ENCODE results near the gene ZDHHC19. TPM values are rescaled to one million over a fixed set of nuclear protein-coding genes. Genes with fewer than 3 reads are reported as not detected.
"Not testable (repeated sequence)": the region's sequence is repeated elsewhere in the genome, so short reads cannot be mapped to it uniquely, and the experiment has no call there.

ZDHHC19 gene
- not detected for total RNA-seq

DNA sequence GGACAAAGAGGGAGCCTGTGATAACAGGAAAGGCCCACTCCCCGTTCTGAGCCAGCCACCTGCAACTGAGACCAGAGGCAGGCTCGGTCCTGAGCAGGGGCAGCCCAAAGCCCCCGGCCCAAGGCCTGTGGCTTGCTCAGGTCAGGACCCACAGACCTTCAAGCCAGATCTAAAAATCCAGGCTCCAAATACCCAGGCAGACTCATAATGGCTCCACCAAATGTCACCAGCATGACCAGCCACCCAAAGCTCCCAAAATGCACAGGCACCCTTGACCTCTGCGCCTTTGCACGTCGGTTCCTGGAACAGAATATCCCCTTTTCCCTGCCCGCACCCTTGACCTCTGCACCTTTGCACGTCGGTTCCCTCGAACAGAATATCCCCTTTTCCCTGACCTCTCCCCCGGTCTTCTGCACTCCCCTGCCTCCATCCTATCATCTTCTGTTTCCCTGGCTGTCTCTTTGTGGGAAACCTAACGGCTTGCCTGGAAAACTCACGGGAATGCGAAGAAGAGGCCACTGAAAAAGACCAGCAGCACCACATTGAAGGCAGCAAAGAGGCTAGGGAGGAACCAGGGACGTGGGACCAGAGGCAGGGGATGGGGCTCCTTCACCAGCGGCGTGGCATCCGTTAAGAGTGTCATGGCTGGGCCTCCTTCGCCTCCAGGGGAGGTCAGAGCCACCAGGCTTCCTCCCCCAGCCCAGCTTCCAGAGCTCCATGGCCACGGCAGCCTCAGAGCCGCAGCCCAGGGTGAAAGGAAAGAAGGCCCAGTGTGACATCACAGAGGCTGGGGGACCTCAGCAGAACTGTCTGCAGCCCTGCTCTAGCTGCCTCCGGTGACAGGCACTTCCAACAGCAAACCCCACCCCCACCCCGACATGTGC is at the start of gene ZDHHC19:
TSS of gene ZDHHC19 (minus strand) at position 728 of the 884 bp plus-strand sequence. CDS start at position 643, 85 bp downstream.
- intact Hi-C loops (cut with micrococcal nuclease), result no loop called here
- CTCF ChIA-PET, result no interaction called here
- no peak for DNase-seq
- H3K4me1 Mint-ChIP-seq (ENCODE audit: low read depth), result peaks cover 10% of the 10 kb centered on the region
- no peaks in the 10 kb centered on the region for H3K36me3 Mint-ChIP-seq (ENCODE audit: low read depth)
- H3K9me3 Mint-ChIP-seq, result no peaks in the 10 kb centered on the region
- no peak within 1 kb of the TSS for H3K27ac Mint-ChIP-seq
- H3K27me3 Mint-ChIP-seq (ENCODE audit: low read depth), result no peaks in the 10 kb centered on the region
- H3K4me3 Mint-ChIP-seq, result no peak within 1 kb of the TSS

DNA sequence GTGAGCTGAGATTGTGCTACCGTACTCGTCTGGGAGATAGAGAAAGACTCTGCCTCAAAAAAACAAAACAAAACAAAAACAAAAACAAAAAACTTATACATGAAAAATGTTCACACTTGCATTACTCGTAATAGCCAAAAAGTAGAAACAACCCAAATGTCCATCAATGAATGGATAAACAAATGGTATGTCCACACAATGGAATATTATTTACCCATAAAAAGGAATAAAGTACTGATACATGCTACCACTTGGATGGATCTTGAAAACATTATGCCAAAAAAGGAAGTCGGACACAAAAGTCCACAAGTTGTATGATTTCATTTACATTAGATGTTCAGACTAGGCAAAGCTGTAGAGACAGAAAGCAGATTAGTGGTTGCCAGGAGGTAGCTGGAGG is 49.6 kb upstream of the ZDHHC19 start:
- H3K4me3 Mint-ChIP-seq, result no peak overlapping the region
- H3K27me3 Mint-ChIP-seq (ENCODE audit: low read depth), result no peaks in the 10 kb centered on the region
- peaks cover 2% of the 10 kb centered on the region for H3K4me1 Mint-ChIP-seq (ENCODE audit: low read depth)
- no peak overlapping the region for H3K27ac Mint-ChIP-seq
- intact Hi-C loops (cut with micrococcal nuclease), result no loop called here
- no peak for DNase-seq
- H3K36me3 Mint-ChIP-seq (ENCODE audit: low read depth), result peaks cover 5% of the 10 kb centered on the region
- CTCF ChIA-PET, result no interaction called here
- no peaks in the 10 kb centered on the region for H3K9me3 Mint-ChIP-seq

GRCh38 chr3:196255776-196256175 is 44.6 kb upstream of the ZDHHC19 start:
- no peak overlapping the region for H3K27ac Mint-ChIP-seq
- H3K4me1 Mint-ChIP-seq (ENCODE audit: low read depth), result peaks cover 1% of the 10 kb centered on the region

DNA sequence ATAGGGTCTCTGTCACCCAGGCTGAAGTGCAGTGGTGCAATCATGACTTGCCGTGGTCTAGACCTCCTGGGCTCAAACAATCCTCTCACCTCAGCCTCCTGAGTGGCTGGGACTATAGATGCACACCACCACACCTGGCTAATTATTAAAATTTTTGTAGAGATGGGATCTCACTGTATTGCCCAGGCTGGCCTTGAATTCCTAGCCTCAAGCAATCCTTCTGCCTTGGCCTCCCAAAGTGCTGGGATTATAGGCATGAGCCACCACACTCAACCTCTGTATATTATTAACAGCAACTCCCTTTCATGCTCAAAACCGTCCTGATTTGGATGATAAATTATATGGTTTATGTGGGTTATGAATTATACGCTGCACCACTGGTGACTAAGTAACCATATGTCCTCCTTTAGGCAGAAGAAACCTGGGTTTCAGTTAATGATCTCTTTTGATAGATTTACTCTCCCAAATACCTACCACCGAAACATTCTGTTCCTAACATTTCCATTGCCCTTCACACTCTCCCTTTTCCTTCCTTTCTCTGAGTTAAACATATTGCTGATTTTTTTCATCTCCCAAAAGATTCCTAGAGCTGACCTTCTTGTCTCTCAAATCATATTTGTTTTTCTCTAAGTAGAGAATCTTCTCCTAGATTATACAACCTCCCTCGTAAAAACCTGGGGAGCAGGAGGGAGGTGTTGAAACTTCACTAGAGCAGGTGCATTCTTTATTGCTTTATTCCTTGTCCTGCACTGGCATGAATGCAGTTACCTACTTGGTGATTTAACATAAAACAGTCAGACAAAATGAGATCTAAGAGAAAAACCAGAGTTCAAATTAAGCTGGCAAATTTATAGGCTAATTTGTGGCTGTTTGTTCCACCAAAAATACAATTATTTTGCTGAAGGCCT is 43.4 kb upstream of the ZDHHC19 start:
- Mint-ChIP-seq H3K4me1 (ENCODE audit: low read depth) (peaks cover 1% of the 10 kb centered on the region), H3K27me3 (ENCODE audit: low read depth) (no peaks in the 10 kb centered on the region), H3K9me3 (no peaks in the 10 kb centered on the region), H3K36me3 (ENCODE audit: low read depth) (no peaks in the 10 kb centered on the region), H3K27ac (no peak overlapping the region), H3K4me3 (no peak overlapping the region)
- CTCF ChIA-PET, result interaction anchor here (0.6 to 2.7 kb wide), 8 partner anchors 18 to 264 kb away, joined by 3 to 14 read pairs (median 3); partner anchors contain the start of gene UBXN7
- DNase-seq, result no peak
- intact Hi-C loops (cut with micrococcal nuclease), result loop anchor here (5.0 kb wide), 1 partner anchor 178 kb away; the partner anchor contains the start of gene UBXN7

More at GRCh38 chr3:196255776-196256175, 44.6 kb upstream of the ZDHHC19 start:
- Mint-ChIP-seq H3K27me3 (ENCODE audit: low read depth) (no peaks in the 10 kb centered on the region), H3K36me3 (ENCODE audit: low read depth) (no peaks in the 10 kb centered on the region), H3K4me3 (no peak overlapping the region), H3K9me3 (no peaks in the 10 kb centered on the region)
- no peak for DNase-seq
- intact Hi-C loops (cut with micrococcal nuclease), result no loop called here
- CTCF ChIA-PET, result interaction anchor here (0.9 to 1.3 kb wide), 2 partner anchors 17 to 110 kb away, joined by 3 read pairs; no protein-coding TSS in a partner anchor

GRCh38 chr3:196251918-196252317 is 40.7 kb upstream of the ZDHHC19 start:
- no peak overlapping the region for H3K4me3 Mint-ChIP-seq
- no peaks in the 10 kb centered on the region for H3K27me3 Mint-ChIP-seq (ENCODE audit: low read depth)
- H3K27ac Mint-ChIP-seq, result no peak overlapping the region
- no peaks in the 10 kb centered on the region for H3K36me3 Mint-ChIP-seq (ENCODE audit: low read depth)
- CTCF ChIA-PET, result interaction anchor here (0.5 to 1.6 kb wide), 3 partner anchors 10 to 434 kb away, joined by 3 to 8 read pairs (median 6); no protein-coding TSS in a partner anchor
- H3K9me3 Mint-ChIP-seq, result no peaks in the 10 kb centered on the region
- no peak for DNase-seq
- peaks cover 1% of the 10 kb centered on the region for H3K4me1 Mint-ChIP-seq (ENCODE audit: low read depth)
- intact Hi-C loops (cut with micrococcal nuclease), result loop anchor here (5.0 kb wide), 1 partner anchor 180 kb away; the partner anchor contains the start of gene UBXN7

GRCh38 chr3:196246612-196247308 is 35.6 kb upstream of the ZDHHC19 start:
- no peaks in the 10 kb centered on the region for H3K9me3 Mint-ChIP-seq
- H3K27me3 Mint-ChIP-seq (ENCODE audit: low read depth), result no peaks in the 10 kb centered on the region
- peaks cover 9% of the 10 kb centered on the region for H3K36me3 Mint-ChIP-seq (ENCODE audit: low read depth)
- H3K4me3 Mint-ChIP-seq, result no peak overlapping the region
- no peaks in the 10 kb centered on the region for H3K4me1 Mint-ChIP-seq (ENCODE audit: low read depth)
- intact Hi-C loops (cut with micrococcal nuclease), result no loop called here
- CTCF ChIA-PET, result no interaction called here
- no peak for DNase-seq
- no peak overlapping the region for H3K27ac Mint-ChIP-seq

DNA sequence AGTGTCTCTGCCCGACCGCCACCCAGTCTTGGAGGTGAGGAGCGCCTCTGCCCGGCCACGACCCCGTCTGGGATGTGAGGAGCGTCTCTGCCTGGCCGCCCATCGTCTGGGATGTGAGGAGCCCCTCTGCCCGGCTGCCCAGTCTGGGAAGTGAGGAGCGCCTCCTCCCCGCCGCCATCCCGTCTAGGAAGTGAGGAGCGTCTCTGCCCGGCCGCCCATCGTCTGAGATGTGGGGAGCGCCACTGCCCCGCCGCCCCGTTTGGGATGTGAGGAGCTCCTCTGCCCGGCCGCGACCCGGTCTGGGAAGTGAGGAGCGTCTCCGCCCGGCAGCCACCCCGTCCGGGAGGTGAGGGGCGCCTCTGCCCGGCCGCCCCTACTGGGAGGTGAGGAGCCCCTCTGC is 33.0 kb upstream of the ZDHHC19 start:
- H3K9me3 Mint-ChIP-seq; DNase-seq; H3K27ac Mint-ChIP-seq; H3K27me3 Mint-ChIP-seq (ENCODE audit: low read depth); CTCF ChIA-PET; H3K4me1 Mint-ChIP-seq (ENCODE audit: low read depth); H3K4me3 Mint-ChIP-seq; intact Hi-C loops (cut with micrococcal nuclease): not testable (repeated sequence)
- peaks cover 12% of the 10 kb centered on the region for H3K36me3 Mint-ChIP-seq (ENCODE audit: low read depth)

GRCh38 chr3:196241704-196242103 is 30.5 kb upstream of the ZDHHC19 start:
- Mint-ChIP-seq H3K36me3 (ENCODE audit: low read depth) (peaks cover 17% of the 10 kb centered on the region), H3K27me3 (ENCODE audit: low read depth) (no peaks in the 10 kb centered on the region), H3K4me1 (ENCODE audit: low read depth) (no peaks in the 10 kb centered on the region), H3K9me3 (no peaks in the 10 kb centered on the region), H3K27ac (no peak overlapping the region), H3K4me3 (no peak overlapping the region)
- intact Hi-C loops (cut with micrococcal nuclease), result no loop called here
- DNase-seq, result no peak
- CTCF ChIA-PET, result interaction anchor here (1.5 to 2.5 kb wide), 2 partner anchors 11 to 168 kb away, joined by 3 to 8 read pairs; no protein-coding TSS in a partner anchor

DNA sequence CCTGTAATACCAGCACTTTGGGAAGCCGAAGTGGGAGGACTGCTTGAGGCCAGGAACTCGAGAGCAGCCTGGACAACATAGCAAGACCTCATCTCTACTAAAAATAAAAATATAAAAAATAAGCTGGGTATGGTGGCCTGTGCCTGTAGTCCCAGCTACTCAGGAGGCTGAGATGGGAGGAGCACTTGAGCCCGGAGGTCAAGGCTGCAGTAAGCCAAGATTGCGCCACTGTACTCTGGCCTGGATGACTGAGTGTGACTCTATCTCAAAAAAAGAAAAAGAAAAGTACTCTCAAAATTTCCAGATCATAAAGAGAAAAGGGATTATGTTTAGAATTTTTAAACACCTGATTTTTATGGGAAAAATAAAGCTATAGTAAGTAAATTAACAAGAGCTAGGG is 29.2 kb upstream of the ZDHHC19 start:
- CTCF ChIA-PET, result interaction anchor here (0.6 to 2.5 kb wide), 3 partner anchors 12 to 167 kb away, joined by 3 to 8 read pairs (median 3); no protein-coding TSS in a partner anchor
- no peak for DNase-seq
- Mint-ChIP-seq H3K4me1 (ENCODE audit: low read depth) (no peaks in the 10 kb centered on the region), H3K27ac (no peak overlapping the region), H3K27me3 (ENCODE audit: low read depth) (no peaks in the 10 kb centered on the region), H3K4me3 (no peak overlapping the region), H3K36me3 (ENCODE audit: low read depth) (peaks cover 11% of the 10 kb centered on the region), H3K9me3 (no peaks in the 10 kb centered on the region)
- intact Hi-C loops (cut with micrococcal nuclease), result no loop called here

- intact Hi-C loops (cut with micrococcal nuclease), result no loop called here
- CTCF ChIA-PET, result no interaction called here
- DNase-seq, result no peak
- H3K27ac Mint-ChIP-seq, result no peak overlapping the region
- H3K36me3 Mint-ChIP-seq (ENCODE audit: low read depth), result peaks cover 8% of the 10 kb centered on the region
- no peak overlapping the region for H3K4me3 Mint-ChIP-seq
- H3K27me3 Mint-ChIP-seq (ENCODE audit: low read depth), result no peaks in the 10 kb centered on the region
- no peaks in the 10 kb centered on the region for H3K4me1 Mint-ChIP-seq (ENCODE audit: low read depth)
- H3K9me3 Mint-ChIP-seq, result no peaks in the 10 kb centered on the region
Observed at GRCh38 chr3:196238612-196239560, 27.7 kb upstream of the ZDHHC19 start.

DNA sequence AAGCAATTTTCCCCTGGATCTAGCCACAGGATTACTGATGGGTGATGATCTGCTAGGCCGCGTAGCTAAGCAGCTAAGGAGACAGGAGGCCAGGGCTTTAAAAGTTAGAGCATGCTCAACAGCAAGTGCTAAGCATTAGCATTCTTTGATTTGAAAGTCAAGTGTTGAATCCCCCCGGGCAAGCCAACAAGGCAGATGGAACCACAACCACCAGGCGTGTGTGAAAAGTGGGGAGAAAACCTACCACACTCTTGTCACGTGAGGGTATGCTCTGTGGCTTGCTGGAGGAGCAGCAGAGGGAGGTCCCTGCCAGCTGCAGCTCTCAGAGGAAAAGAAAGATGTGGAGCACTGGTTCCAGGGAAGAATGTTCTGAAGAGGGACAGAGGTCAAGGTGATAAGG is 26.0 kb upstream of the ZDHHC19 start:
- CTCF ChIA-PET, result no interaction called here
- Mint-ChIP-seq H3K9me3 (no peaks in the 10 kb centered on the region), H3K36me3 (ENCODE audit: low read depth) (peaks cover 8% of the 10 kb centered on the region), H3K27ac (no peak overlapping the region), H3K4me3 (no peak overlapping the region), H3K27me3 (ENCODE audit: low read depth) (no peaks in the 10 kb centered on the region), H3K4me1 (ENCODE audit: low read depth) (peaks cover 9% of the 10 kb centered on the region)
- intact Hi-C loops (cut with micrococcal nuclease), result no loop called here
- DNase-seq, result no peak

All from activated naive CD4-positive, alpha-beta T cell treated with anti-CD3 and anti-CD28 coated beads for 36 hours (primary cell).